GM23338 (cell line): ENCODE measurements around the gene PRR19. TPM values are rescaled to one million over a fixed set of nuclear protein-coding genes. Genes with fewer than 3 reads are reported as not detected.

ENCODE experiments used
- ATAC-seq: fragments of 200-7000 bp; cut with Tn5 transposase; 3 replicates; pipeline ENCODE4 v1.9.1; 2020
- DNase-seq: peaks from one replicate; pipeline ENCODE4 v3.0.0-alpha.2; 2015; ENCODE audit warnings: low spot score
- H2AFZ ChIP-seq: fragments of 200-600 bp; sonication (generic); 2 replicates; pipeline ENCODE4 v1.8.0; 2016; ENCODE audit warnings: antibody characterized with exemption, mild to moderate bottlenecking, moderate library complexity
- H3F3A ChIP-seq: fragments of 200-600 bp; sonication (generic); replicated peaks from 2 replicates; pipeline ENCODE4 v1.8.0; 2017; ENCODE audit warnings: antibody characterized with exemption, mixed run types, low read depth
- H3K27ac ChIP-seq: fragments of 200-600 bp; sonication (generic); 2 replicates; pipeline ENCODE4 v1.6.1; 2016; ENCODE audit warnings: low read depth
- H3K27me3 ChIP-seq: fragments of 200-600 bp; sonication (generic); 2 replicates; pipeline ENCODE4 v1.8.0; 2016; ENCODE audit warnings: mild to moderate bottlenecking, mixed run types, moderate library complexity; ENCODE audit not compliant: insufficient read depth
- H3K36me3 ChIP-seq: fragments of 200-600 bp; sonication (generic); 2 replicates; pipeline ENCODE4 v1.8.0; 2016; ENCODE audit warnings: mild to moderate bottlenecking; ENCODE audit not compliant: insufficient read depth
- H3K4me1 ChIP-seq: fragments of 200-600 bp; sonication (generic); 2 replicates; pipeline ENCODE4 v1.8.0; 2016; ENCODE audit warnings: mild to moderate bottlenecking, moderate library complexity; ENCODE audit not compliant: insufficient read depth
- H3K4me2 ChIP-seq: fragments of 200-600 bp; sonication (generic); 2 replicates; pipeline ENCODE4 v1.7.1; 2017; ENCODE audit warnings: mixed run types
- H3K4me3 ChIP-seq: fragments of 200-600 bp; sonication (generic); 2 replicates; pipeline ENCODE4 v1.6.1; 2016; ENCODE audit warnings: mixed run types
- H3K79me2 ChIP-seq: fragments of 200-600 bp; sonication (generic); replicated peaks from 2 replicates; pipeline ENCODE4 v1.8.0; 2017; ENCODE audit warnings: mild to moderate bottlenecking; ENCODE audit not compliant: insufficient read depth
- H3K9me2 ChIP-seq: fragments of 200-600 bp; sonication (generic); 2 replicates; pipeline ENCODE4 v1.8.0; 2017; ENCODE audit not compliant: insufficient read depth
- H4K20me1 ChIP-seq: fragments of 200-600 bp; sonication (generic); replicated peaks from 2 replicates; pipeline ENCODE4 v1.8.0; 2017; ENCODE audit warnings: mild to moderate bottlenecking; ENCODE audit not compliant: insufficient read depth
- H3K27ac Mint-ChIP-seq: 2 replicates; pipeline ENCODE4 v1.8.0; 2020; ENCODE audit warnings: inconsistent platforms, mild to moderate bottlenecking, moderate library complexity, mixed read lengths
- H3K27me3 Mint-ChIP-seq: 3 replicates; pipeline ENCODE4 v1.8.0; 2022; ENCODE audit warnings: low read depth, mild to moderate bottlenecking, moderate library complexity, mixed read lengths, inconsistent platforms; ENCODE audit not compliant: insufficient read depth, poor library complexity
- H3K36me3 Mint-ChIP-seq: 3 replicates; pipeline ENCODE4 v1.8.0; 2021; ENCODE audit warnings: low read depth, mild to moderate bottlenecking, inconsistent platforms, moderate library complexity, mixed read lengths
- H3K4me1 Mint-ChIP-seq: 3 replicates; pipeline ENCODE4 v1.8.0; 2020; ENCODE audit warnings: mild to moderate bottlenecking, inconsistent platforms, mixed read lengths
- H3K4me3 Mint-ChIP-seq: 3 replicates; pipeline ENCODE4 v1.8.0; 2021; ENCODE audit warnings: moderate library complexity, mild to moderate bottlenecking, inconsistent platforms, mixed read lengths
- H3K9me3 Mint-ChIP-seq: 3 replicates; pipeline ENCODE4 v1.8.0; 2020; ENCODE audit warnings: moderate library complexity, mild to moderate bottlenecking, inconsistent platforms, mixed read lengths
- CREB1 ChIP-seq: fragments of 250-450 bp; sonication (Bioruptor Pico); IDR thresholded peaks from 2 replicates; pipeline ENCODE4 v1.5.0; 2020; ENCODE audit warnings: low read depth, mild to moderate bottlenecking, moderate library complexity
- EZH2 ChIP-seq: fragments of 200-600 bp; sonication (generic); IDR thresholded peaks from one replicate; pipeline ENCODE4 v1.8.0; 2017; ENCODE audit warnings: antibody characterized with exemption, mild to moderate bottlenecking, low read depth; ENCODE audit not compliant: unreplicated experiment
- EZH2phosphoT487 ChIP-seq: fragments of 200-600 bp; sonication (generic); IDR thresholded peaks from one replicate; pipeline ENCODE4 v1.8.1; 2018; ENCODE audit warnings: antibody characterized with exemption; ENCODE audit not compliant: unreplicated experiment
- JUNB ChIP-seq: IDR thresholded peaks from one replicate; pipeline ENCODE4 v1.6.1; 2016; ENCODE audit warnings: antibody characterized with exemption; ENCODE audit not compliant: unreplicated experiment
- NANOG ChIP-seq: IDR thresholded peaks from 2 replicates; pipeline ENCODE4 v1.6.1; 2016; ENCODE audit warnings: antibody characterized with exemption, borderline replicate concordance
- POLR2AphosphoS5 ChIP-seq: IDR thresholded peaks from 2 replicates; pipeline ENCODE4 v1.6.1; 2016; ENCODE audit warnings: antibody characterized with exemption, low read depth
- STAT1 ChIP-seq: IDR thresholded peaks from one replicate; pipeline ENCODE4 v1.6.1; 2016; ENCODE audit warnings: antibody characterized with exemption; ENCODE audit not compliant: unreplicated experiment
- ZNF114 ChIP-seq: fragments of 250-450 bp; sonication (Bioruptor Pico); IDR thresholded peaks from 2 replicates; pipeline ENCODE4 v1.5.0; 2020; ENCODE audit warnings: mild to moderate bottlenecking, moderate library complexity
- ZNF331 ChIP-seq: fragments of 250-450 bp; sonication (Bioruptor Pico); IDR thresholded peaks from 2 replicates; pipeline ENCODE4 v1.5.0; 2020; ENCODE audit warnings: low read depth, mild to moderate bottlenecking, moderate library complexity
- polyA plus RNA-seq: library from polyadenylated mRNA; unstranded; fragments of >200 nt; fragmentation: Nextera tagmentation; extraction: Ambion mirVana; gene quantifications from 2 replicates; pipeline ENCODE4 v1.2.1, GENCODE V29; 2016
- total RNA-seq: library from RNA; depleted of rRNA; stranded (reverse); fragments of >200 nt; shearing (Covaris generic); gene quantifications from 2 replicates; pipeline ENCODE4 v1.2.3, GENCODE V29; 2014
- TF ChIP-seq, protein P1 (sequence below), 2 experiments: fragments of 200-600 bp in 1 of 2; sonication (generic) in 1 of 2; conservative IDR thresholded peaks; 2 replicates each; pipeline versions ENCODE4 v1.5.1 to v1.6.1; 2016 to 2017; ENCODE audit warnings: antibody characterized with exemption in 2 of 2, low read depth in 2 of 2, mild to moderate bottlenecking in 2 of 2, moderate library complexity in 1 of 2
- TF ChIP-seq, protein P2 (sequence below): fragments of 250-450 bp; sonication (Bioruptor Pico); IDR thresholded peaks from 2 replicates; pipeline ENCODE4 v1.5.0; 2020; ENCODE audit warnings: mild to moderate bottlenecking, moderate library complexity
- TF ChIP-seq, protein P3 (sequence below): IDR thresholded peaks from 2 replicates; pipeline ENCODE4 v1.6.1; 2016; ENCODE audit warnings: antibody characterized with exemption
- TF ChIP-seq, protein P4 (sequence below): IDR thresholded peaks from one replicate; pipeline ENCODE4 v1.6.1; 2018; ENCODE audit warnings: antibody characterized with exemption; ENCODE audit not compliant: unreplicated experiment

PRR19 gene
- total and polyA plus RNA-seq, 2 experiments from 2014 or later: 3.6 to 4.1 TPM

- TF ChIP-seq STAT1 (no peak), ZNF114 (CRISPR knock-in tag) (no peak), EZH2 (no peak), JUNB (no peak), POLR2AphosphoS5 (no peak), CREB1 (no peak), EZH2phosphoT487 (no peak), ZNF331 (CRISPR knock-in tag) (no peak), NANOG (no peak)
- TF ChIP-seq, protein P1, sequence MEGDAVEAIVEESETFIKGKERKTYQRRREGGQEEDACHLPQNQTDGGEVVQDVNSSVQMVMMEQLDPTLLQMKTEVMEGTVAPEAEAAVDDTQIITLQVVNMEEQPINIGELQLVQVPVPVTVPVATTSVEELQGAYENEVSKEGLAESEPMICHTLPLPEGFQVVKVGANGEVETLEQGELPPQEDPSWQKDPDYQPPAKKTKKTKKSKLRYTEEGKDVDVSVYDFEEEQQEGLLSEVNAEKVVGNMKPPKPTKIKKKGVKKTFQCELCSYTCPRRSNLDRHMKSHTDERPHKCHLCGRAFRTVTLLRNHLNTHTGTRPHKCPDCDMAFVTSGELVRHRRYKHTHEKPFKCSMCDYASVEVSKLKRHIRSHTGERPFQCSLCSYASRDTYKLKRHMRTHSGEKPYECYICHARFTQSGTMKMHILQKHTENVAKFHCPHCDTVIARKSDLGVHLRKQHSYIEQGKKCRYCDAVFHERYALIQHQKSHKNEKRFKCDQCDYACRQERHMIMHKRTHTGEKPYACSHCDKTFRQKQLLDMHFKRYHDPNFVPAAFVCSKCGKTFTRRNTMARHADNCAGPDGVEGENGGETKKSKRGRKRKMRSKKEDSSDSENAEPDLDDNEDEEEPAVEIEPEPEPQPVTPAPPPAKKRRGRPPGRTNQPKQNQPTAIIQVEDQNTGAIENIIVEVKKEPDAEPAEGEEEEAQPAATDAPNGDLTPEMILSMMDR (conservative IDR thresholded peaks at IDR 0.05; ENCODE audit: low read depth in 2 of 2): no peak
- TF ChIP-seq, protein P2, sequence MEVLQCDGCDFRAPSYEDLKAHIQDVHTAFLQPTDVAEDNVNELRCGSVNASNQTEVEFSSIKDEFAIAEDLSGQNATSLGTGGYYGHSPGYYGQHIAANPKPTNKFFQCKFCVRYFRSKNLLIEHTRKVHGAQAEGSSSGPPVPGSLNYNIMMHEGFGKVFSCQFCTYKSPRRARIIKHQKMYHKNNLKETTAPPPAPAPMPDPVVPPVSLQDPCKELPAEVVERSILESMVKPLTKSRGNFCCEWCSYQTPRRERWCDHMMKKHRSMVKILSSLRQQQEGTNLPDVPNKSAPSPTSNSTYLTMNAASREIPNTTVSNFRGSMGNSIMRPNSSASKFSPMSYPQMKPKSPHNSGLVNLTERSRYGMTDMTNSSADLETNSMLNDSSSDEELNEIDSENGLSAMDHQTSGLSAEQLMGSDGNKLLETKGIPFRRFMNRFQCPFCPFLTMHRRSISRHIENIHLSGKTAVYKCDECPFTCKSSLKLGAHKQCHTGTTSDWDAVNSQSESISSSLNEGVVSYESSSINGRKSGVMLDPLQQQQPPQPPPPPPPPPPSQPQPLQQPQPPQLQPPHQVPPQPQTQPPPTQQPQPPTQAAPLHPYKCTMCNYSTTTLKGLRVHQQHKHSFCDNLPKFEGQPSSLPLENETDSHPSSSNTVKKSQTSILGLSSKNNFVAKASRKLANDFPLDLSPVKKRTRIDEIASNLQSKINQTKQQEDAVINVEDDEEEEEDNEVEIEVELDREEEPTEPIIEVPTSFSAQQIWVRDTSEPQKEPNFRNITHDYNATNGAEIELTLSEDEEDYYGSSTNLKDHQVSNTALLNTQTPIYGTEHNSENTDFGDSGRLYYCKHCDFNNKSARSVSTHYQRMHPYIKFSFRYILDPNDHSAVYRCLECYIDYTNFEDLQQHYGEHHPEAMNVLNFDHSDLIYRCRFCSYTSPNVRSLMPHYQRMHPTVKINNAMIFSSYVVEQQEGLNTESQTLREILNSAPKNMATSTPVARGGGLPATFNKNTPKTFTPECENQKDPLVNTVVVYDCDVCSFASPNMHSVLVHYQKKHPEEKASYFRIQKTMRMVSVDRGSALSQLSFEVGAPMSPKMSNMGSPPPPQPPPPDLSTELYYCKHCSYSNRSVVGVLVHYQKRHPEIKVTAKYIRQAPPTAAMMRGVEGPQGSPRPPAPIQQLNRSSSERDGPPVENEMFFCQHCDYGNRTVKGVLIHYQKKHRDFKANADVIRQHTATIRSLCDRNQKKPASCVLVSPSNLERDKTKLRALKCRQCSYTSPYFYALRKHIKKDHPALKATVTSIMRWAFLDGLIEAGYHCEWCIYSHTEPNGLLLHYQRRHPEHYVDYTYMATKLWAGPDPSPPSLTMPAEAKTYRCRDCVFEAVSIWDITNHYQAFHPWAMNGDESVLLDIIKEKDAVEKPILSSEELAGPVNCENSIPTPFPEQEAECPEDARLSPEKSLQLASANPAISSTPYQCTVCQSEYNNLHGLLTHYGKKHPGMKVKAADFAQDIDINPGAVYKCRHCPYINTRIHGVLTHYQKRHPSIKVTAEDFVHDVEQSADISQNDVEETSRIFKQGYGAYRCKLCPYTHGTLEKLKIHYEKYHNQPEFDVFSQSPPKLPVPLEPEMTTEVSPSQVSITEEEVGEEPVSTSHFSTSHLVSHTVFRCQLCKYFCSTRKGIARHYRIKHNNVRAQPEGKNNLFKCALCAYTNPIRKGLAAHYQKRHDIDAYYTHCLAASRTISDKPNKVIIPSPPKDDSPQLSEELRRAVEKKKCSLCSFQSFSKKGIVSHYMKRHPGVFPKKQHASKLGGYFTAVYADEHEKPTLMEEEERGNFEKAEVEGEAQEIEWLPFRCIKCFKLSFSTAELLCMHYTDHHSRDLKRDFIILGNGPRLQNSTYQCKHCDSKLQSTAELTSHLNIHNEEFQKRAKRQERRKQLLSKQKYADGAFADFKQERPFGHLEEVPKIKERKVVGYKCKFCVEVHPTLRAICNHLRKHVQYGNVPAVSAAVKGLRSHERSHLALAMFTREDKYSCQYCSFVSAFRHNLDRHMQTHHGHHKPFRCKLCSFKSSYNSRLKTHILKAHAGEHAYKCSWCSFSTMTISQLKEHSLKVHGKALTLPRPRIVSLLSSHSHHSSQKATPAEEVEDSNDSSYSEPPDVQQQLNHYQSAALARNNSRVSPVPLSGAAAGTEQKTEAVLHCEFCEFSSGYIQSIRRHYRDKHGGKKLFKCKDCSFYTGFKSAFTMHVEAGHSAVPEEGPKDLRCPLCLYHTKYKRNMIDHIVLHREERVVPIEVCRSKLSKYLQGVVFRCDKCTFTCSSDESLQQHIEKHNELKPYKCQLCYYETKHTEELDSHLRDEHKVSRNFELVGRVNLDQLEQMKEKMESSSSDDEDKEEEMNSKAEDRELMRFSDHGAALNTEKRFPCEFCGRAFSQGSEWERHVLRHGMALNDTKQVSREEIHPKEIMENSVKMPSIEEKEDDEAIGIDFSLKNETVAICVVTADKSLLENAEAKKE (CRISPR knock-in tag): no peak
- TF ChIP-seq, protein P3, sequence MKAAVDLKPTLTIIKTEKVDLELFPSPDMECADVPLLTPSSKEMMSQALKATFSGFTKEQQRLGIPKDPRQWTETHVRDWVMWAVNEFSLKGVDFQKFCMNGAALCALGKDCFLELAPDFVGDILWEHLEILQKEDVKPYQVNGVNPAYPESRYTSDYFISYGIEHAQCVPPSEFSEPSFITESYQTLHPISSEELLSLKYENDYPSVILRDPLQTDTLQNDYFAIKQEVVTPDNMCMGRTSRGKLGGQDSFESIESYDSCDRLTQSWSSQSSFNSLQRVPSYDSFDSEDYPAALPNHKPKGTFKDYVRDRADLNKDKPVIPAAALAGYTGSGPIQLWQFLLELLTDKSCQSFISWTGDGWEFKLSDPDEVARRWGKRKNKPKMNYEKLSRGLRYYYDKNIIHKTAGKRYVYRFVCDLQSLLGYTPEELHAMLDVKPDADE: no peak
- TF ChIP-seq, protein P4, sequence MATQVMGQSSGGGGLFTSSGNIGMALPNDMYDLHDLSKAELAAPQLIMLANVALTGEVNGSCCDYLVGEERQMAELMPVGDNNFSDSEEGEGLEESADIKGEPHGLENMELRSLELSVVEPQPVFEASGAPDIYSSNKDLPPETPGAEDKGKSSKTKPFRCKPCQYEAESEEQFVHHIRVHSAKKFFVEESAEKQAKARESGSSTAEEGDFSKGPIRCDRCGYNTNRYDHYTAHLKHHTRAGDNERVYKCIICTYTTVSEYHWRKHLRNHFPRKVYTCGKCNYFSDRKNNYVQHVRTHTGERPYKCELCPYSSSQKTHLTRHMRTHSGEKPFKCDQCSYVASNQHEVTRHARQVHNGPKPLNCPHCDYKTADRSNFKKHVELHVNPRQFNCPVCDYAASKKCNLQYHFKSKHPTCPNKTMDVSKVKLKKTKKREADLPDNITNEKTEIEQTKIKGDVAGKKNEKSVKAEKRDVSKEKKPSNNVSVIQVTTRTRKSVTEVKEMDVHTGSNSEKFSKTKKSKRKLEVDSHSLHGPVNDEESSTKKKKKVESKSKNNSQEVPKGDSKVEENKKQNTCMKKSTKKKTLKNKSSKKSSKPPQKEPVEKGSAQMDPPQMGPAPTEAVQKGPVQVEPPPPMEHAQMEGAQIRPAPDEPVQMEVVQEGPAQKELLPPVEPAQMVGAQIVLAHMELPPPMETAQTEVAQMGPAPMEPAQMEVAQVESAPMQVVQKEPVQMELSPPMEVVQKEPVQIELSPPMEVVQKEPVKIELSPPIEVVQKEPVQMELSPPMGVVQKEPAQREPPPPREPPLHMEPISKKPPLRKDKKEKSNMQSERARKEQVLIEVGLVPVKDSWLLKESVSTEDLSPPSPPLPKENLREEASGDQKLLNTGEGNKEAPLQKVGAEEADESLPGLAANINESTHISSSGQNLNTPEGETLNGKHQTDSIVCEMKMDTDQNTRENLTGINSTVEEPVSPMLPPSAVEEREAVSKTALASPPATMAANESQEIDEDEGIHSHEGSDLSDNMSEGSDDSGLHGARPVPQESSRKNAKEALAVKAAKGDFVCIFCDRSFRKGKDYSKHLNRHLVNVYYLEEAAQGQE: no peak
- H3K79me2 ChIP-seq: peaks cover 20% of the 10 kb centered on the region
- Mint-ChIP-seq H3K27ac (0 out of 2 replicates have a peak overlapping the region, but pooled peaks have one; percentile 31), H3K9me3 (no peaks in the 10 kb centered on the region), H3K4me3 (peak overlapping the region; percentile 86; the same call in 1 of the 3 replicates), H3K36me3 (peaks cover 12% of the 10 kb centered on the region; the same call in 2 of the 3 replicates), H3K27me3 (peaks cover 21% of the 10 kb centered on the region), H3K4me1 (peaks cover 27% of the 10 kb centered on the region)
- H3K27me3 ChIP-seq: no peaks in the 10 kb centered on the region
- H3K36me3 ChIP-seq: peaks cover 4% of the 10 kb centered on the region; the same call in 1 of the 2 replicates
- no peak overlapping the region; the same call in 1 of the 2 replicates for H3K4me3 ChIP-seq
- peaks cover 19% of the 10 kb centered on the region for H3F3A ChIP-seq
- H4K20me1 ChIP-seq: peaks cover 4% of the 10 kb centered on the region; the same call in 1 of the 2 replicates
- no peak overlapping the region for H3K27ac ChIP-seq
- ATAC-seq (no peak), DNase-seq (no peak)
- H3K4me2 ChIP-seq: peak overlapping the region; percentile 98; the same call in 1 of the 2 replicates
- peaks cover 27% of the 10 kb centered on the region for H3K4me1 ChIP-seq
- H3K9me2 ChIP-seq: no peaks in the 10 kb centered on the region
- H2AFZ ChIP-seq: no peak overlapping the region
Observed at GRCh38 chr19:42285988-42286348, 16.0 kb upstream of the PRR19 start.
